GM12878 (cell line): ENCODE results near the gene MAPKAP1. TPM values are rescaled to one million over a fixed set of nuclear protein-coding genes. Genes with fewer than 3 reads are reported as not detected.

Experiments used
- BACH1 ChIP-seq: fragments of 450-650 bp; IDR thresholded peaks from 2 replicates; pipeline ENCODE4 v1.6.1; 2017; ENCODE audit warnings: mild to moderate bottlenecking, borderline replicate concordance
- CEBPB ChIP-seq, 2 experiments: fragments of 150-350 bp in 1 of 2; IDR thresholded peaks; 2 replicates each; pipeline ENCODE4 v1.6.1; 2012 to 2014; ENCODE audit warnings: low read depth in 2 of 2, low read length in 2 of 2, borderline replicate concordance in 1 of 2, inconsistent platforms in 1 of 2
- IKZF1 ChIP-seq: fragments of 450-650 bp; conservative IDR thresholded peaks from 2 replicates; pipeline ENCODE4 v1.6.1; 2017; ENCODE audit warnings: antibody characterized with exemption, mild to moderate bottlenecking
- ZBTB4 ChIP-seq: fragments of 450-650 bp; formaldehyde crosslinking; IDR thresholded peaks from 2 replicates; pipeline ENCODE4 v1.4.0; 2022; ENCODE audit warnings: mild to moderate bottlenecking, moderate library complexity
- polyA plus RNA-seq, 11 experiments: library from polyadenylated mRNA; depleted of rRNA in 4 of 11; unstranded in 6 of 11; stranded (reverse) in 5 of 11; fragments of >200 nt; fragmentation: Nextera tagmentation in 4 of 11; fragmentation: Illumina TruSeq in 1 of 11; extraction: Ambion mirVana in 4 of 11; extraction: Trizol in 1 of 11; gene quantifications; 1 replicate in 1 of 11; 2 replicates in 10 of 11; pipeline versions ENCODE4 v1.2.1 to v1.2.3, GENCODE V29; 2011 to 2016; ENCODE audit warnings: inconsistent platforms in 2 of 11, missing spikeins in 2 of 11, low read depth in 1 of 11
- total RNA-seq, 4 experiments: library from RNA; depleted of rRNA in 3 of 4; stranded (reverse); fragments of >200 nt in 3 of 4; fragmentation: Illumina TruSeq in 1 of 4; extraction: Trizol in 1 of 4; gene quantifications; 2 replicates each; pipeline versions ENCODE4 v1.2.1 to v1.2.3, GENCODE V29; 2013 to 2021
- TF ChIP-seq, protein P1 (sequence below): fragments of 150-350 bp; IDR thresholded peaks from 2 replicates; pipeline ENCODE4 v1.6.1; 2014; ENCODE audit warnings: mild to moderate bottlenecking, low read depth, low read length
- TF ChIP-seq, protein P2 (sequence below): fragments of 450-650 bp; IDR thresholded peaks from 2 replicates; pipeline ENCODE4 v1.6.1; 2017; ENCODE audit warnings: mild to moderate bottlenecking, moderate library complexity

MAPKAP1 gene
- total and polyA plus RNA-seq, 10 of the 15 experiments (the other 5 are each of a cell fraction or from before 2014, with no cell fraction given) = 5.1 to 188 (median 105) TPM

DNA sequence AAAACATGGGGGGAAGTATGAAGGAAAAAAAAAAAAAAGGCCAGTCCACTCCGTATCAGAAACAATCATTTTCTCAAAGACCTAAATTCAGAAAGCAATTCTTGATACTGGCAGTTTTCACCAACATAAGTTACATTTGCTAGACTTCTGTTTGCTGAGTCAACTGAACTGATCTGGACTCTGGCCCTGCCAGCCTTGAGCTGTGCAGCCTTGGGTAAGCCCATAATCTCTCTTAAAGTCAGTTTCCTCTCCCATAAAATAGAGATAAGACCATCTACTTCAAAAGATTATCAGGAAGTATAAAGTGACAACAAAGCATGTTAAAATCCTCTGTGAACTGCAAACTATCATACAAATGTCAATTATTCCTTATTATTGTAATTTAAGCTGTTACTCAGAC, 106.8 kb downstream of the MAPKAP1 start (continued):
- TF ChIP-seq, protein P1, sequence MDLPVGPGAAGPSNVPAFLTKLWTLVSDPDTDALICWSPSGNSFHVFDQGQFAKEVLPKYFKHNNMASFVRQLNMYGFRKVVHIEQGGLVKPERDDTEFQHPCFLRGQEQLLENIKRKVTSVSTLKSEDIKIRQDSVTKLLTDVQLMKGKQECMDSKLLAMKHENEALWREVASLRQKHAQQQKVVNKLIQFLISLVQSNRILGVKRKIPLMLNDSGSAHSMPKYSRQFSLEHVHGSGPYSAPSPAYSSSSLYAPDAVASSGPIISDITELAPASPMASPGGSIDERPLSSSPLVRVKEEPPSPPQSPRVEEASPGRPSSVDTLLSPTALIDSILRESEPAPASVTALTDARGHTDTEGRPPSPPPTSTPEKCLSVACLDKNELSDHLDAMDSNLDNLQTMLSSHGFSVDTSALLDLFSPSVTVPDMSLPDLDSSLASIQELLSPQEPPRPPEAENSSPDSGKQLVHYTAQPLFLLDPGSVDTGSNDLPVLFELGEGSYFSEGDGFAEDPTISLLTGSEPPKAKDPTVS = no peak
- TF ChIP-seq ZBTB4 (CRISPR knock-in tag) (no peak), BACH1 (no peak), IKZF1 (no peak), CEBPB (IDR thresholded peaks at IDR 0.05; ENCODE audit: borderline replicate concordance in 1 of 2, low read depth in 2 of 2, low read length in 2 of 2) (no peak)
- TF ChIP-seq, protein P2, sequence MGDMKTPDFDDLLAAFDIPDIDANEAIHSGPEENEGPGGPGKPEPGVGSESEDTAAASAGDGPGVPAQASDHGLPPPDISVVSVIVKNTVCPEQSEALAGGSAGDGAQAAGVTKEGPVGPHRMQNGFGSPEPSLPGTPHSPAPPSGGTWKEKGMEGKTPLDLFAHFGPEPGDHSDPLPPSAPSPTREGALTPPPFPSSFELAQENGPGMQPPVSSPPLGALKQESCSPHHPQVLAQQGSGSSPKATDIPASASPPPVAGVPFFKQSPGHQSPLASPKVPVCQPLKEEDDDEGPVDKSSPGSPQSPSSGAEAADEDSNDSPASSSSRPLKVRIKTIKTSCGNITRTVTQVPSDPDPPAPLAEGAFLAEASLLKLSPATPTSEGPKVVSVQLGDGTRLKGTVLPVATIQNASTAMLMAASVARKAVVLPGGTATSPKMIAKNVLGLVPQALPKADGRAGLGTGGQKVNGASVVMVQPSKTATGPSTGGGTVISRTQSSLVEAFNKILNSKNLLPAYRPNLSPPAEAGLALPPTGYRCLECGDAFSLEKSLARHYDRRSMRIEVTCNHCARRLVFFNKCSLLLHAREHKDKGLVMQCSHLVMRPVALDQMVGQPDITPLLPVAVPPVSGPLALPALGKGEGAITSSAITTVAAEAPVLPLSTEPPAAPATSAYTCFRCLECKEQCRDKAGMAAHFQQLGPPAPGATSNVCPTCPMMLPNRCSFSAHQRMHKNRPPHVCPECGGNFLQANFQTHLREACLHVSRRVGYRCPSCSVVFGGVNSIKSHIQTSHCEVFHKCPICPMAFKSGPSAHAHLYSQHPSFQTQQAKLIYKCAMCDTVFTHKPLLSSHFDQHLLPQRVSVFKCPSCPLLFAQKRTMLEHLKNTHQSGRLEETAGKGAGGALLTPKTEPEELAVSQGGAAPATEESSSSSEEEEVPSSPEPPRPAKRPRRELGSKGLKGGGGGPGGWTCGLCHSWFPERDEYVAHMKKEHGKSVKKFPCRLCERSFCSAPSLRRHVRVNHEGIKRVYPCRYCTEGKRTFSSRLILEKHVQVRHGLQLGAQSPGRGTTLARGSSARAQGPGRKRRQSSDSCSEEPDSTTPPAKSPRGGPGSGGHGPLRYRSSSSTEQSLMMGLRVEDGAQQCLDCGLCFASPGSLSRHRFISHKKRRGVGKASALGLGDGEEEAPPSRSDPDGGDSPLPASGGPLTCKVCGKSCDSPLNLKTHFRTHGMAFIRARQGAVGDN = no peak
